CD14-positive monocyte (primary cell): ENCODE data around the gene MTUS2. TPM values are rescaled to one million over a fixed set of nuclear protein-coding genes. Genes with fewer than 3 reads are reported as not detected.
A peak's percentile ranks its signal among the peaks of the same experiment; 100 is the strongest.

ENCODE experiments used
- DNase-seq, 3 donors: peaks; one replicate each; pipeline ENCODE4 v3.0.0-alpha.2; 2011 to 2022
- H2AFZ ChIP-seq: 2 replicates; pipeline ENCODE4 v1.6.0; 2012; ENCODE audit warnings: mild to moderate bottlenecking, low read depth, low read length, inconsistent platforms; ENCODE audit not compliant: insufficient read depth, poor library complexity, severe bottlenecking
- H3K27ac ChIP-seq, 2 donors: 1 replicate in 1 of 2; 2 replicates in 1 of 2; pipeline ENCODE4 v1.5.1; 2012 to 2013; ENCODE audit warnings: low read length in 2 of 2, control low read depth in 1 of 2, inconsistent platforms in 1 of 2, low read depth in 1 of 2, mild to moderate bottlenecking in 1 of 2
- H3K27me3 ChIP-seq, 2 donors: one replicate each; pipeline versions ENCODE4 v1.6.0 to v1.6.1; 2011 to 2013; ENCODE audit warnings: low read length in 2 of 2; ENCODE audit not compliant: control insufficient read depth in 2 of 2, insufficient read depth in 2 of 2
- H3K36me3 ChIP-seq, 2 donors: replicated peaks in 1 of 2; 1 replicate in 1 of 2; 2 replicates in 1 of 2; pipeline versions ENCODE4 v1.5.1 to v1.6.1; 2012 to 2013; ENCODE audit warnings: low read length in 2 of 2, control low read depth in 1 of 2, inconsistent platforms in 1 of 2, mild to moderate bottlenecking in 1 of 2; ENCODE audit not compliant: insufficient read depth in 2 of 2, control insufficient read depth in 1 of 2
- H3K4me1 ChIP-seq, 2 donors: 1 replicate in 1 of 2; 2 replicates in 1 of 2; pipeline versions ENCODE4 v1.5.1 to v1.6.1; 2012 to 2013; ENCODE audit warnings: low read length in 2 of 2, control low read depth in 1 of 2, inconsistent platforms in 1 of 2, mild to moderate bottlenecking in 1 of 2, moderate library complexity in 1 of 2; ENCODE audit not compliant: insufficient read depth in 2 of 2, control insufficient read depth in 1 of 2
- H3K4me2 ChIP-seq: replicated peaks from 2 replicates; pipeline ENCODE3; 2012; ENCODE audit warnings: low read length, moderate library complexity, mild to moderate bottlenecking; ENCODE audit not compliant: poor library complexity, severe bottlenecking; ENCODE audit errors: extremely low read depth
- H3K4me3 ChIP-seq, 3 experiments: fragments of 200-600 bp in 1 of 3; sonication (generic) in 1 of 3; replicated peaks in 1 of 3; 1 replicate in 2 of 3; 2 replicates in 1 of 3; pipeline ENCODE4 v1.5.1; 2011 to 2013; ENCODE audit warnings: low read length in 3 of 3, mild to moderate bottlenecking in 3 of 3, control low read depth in 2 of 3, low read depth in 2 of 3, inconsistent platforms in 1 of 3, moderate library complexity in 1 of 3
- H3K79me2 ChIP-seq: 2 replicates; pipeline ENCODE4 v1.6.0; 2012; ENCODE audit warnings: mild to moderate bottlenecking, control low read depth, inconsistent platforms, low read length, moderate library complexity; ENCODE audit not compliant: insufficient read depth
- H3K9ac ChIP-seq: 2 replicates; pipeline ENCODE4 v1.6.0; 2017; ENCODE audit warnings: low read length, mild to moderate bottlenecking; ENCODE audit not compliant: insufficient read depth, poor library complexity, severe bottlenecking
- H3K9me3 ChIP-seq, 2 donors: replicated peaks in 1 of 2; 1 replicate in 1 of 2; 2 replicates in 1 of 2; pipeline versions ENCODE4 v1.5.1 to v1.6.1; 2012 to 2013; ENCODE audit warnings: low read length in 2 of 2, control low read depth in 1 of 2; ENCODE audit not compliant: control insufficient read depth in 1 of 2, insufficient read depth in 1 of 2
- H4K20me1 ChIP-seq: 2 replicates; pipeline ENCODE4 v1.6.0; 2012; ENCODE audit warnings: mild to moderate bottlenecking, low read length, control low read depth, moderate library complexity; ENCODE audit not compliant: insufficient read depth
- H3K27ac Mint-ChIP-seq, 7 donors: one replicate each; pipeline ENCODE4 v1.8.0; 2020; ENCODE audit warnings: mild to moderate bottlenecking in 7 of 7, mixed read lengths in 7 of 7, moderate library complexity in 6 of 7, inconsistent platforms in 2 of 7
- H3K27me3 Mint-ChIP-seq, 3 donors: one replicate each; pipeline ENCODE4 v1.8.0; 2021 to 2022; ENCODE audit warnings: low read depth in 3 of 3, mild to moderate bottlenecking in 3 of 3, mixed read lengths in 3 of 3, moderate library complexity in 3 of 3, inconsistent platforms in 1 of 3
- H3K36me3 Mint-ChIP-seq, 2 donors: one replicate each; pipeline ENCODE4 v1.8.0; 2020; ENCODE audit warnings: mixed read lengths in 2 of 2, inconsistent platforms in 1 of 2, mild to moderate bottlenecking in 1 of 2
- H3K4me1 Mint-ChIP-seq: one replicate; pipeline ENCODE4 v1.8.0; 2020; ENCODE audit warnings: mild to moderate bottlenecking, mixed read lengths
- H3K4me3 Mint-ChIP-seq, 2 donors: one replicate each; pipeline ENCODE4 v1.8.0; 2020; ENCODE audit warnings: mild to moderate bottlenecking in 2 of 2, mixed read lengths in 2 of 2, moderate library complexity in 1 of 2
- H3K9me3 Mint-ChIP-seq, 7 donors: one replicate each; pipeline ENCODE4 v1.8.0; 2020 to 2022; ENCODE audit warnings: mixed read lengths in 7 of 7, mild to moderate bottlenecking in 6 of 7, moderate library complexity in 6 of 7, inconsistent platforms in 2 of 7
- WGBS: methylation state at CpG from one replicate; pipeline ENCODE4 v1.1.5; 2013; ENCODE audit warnings: missing lambda C conversion rate; ENCODE audit not compliant: insufficient coverage; 5-methylcytosine and 5-hydroxymethylcytosine counted together
- intact Hi-C, 2 donors: fragments of 100-400 bp; cut with micrococcal nuclease; formaldehyde crosslinking; loops; one replicate each; pipeline versions ENCODE4 v1.15.0 to v1.15.1; 2023
- polyA plus RNA-seq, 3 donors: library from polyadenylated mRNA; depleted of rRNA in 1 of 3; unstranded in 2 of 3; stranded (reverse) in 1 of 3; fragments of 300-500 nt in 2 of 3; fragments of >200 nt in 1 of 3; fragmentation: Illumina TruSeq in 2 of 3; gene quantifications; 1 replicate in 2 of 3; 2 replicates in 1 of 3; pipeline ENCODE4 v1.2.3, GENCODE V29; 2012 to 2021
- TF ChIP-seq, protein P1 (sequence below): fragments of 200-600 bp; IDR thresholded peaks from one replicate; pipeline ENCODE4 v1.8.0; 2022; ENCODE audit warnings: antibody characterized with exemption, mild to moderate bottlenecking

MTUS2 gene
- polyA plus RNA-seq, 3 donors = 0.04 TPM; not detected in 2

DNA sequence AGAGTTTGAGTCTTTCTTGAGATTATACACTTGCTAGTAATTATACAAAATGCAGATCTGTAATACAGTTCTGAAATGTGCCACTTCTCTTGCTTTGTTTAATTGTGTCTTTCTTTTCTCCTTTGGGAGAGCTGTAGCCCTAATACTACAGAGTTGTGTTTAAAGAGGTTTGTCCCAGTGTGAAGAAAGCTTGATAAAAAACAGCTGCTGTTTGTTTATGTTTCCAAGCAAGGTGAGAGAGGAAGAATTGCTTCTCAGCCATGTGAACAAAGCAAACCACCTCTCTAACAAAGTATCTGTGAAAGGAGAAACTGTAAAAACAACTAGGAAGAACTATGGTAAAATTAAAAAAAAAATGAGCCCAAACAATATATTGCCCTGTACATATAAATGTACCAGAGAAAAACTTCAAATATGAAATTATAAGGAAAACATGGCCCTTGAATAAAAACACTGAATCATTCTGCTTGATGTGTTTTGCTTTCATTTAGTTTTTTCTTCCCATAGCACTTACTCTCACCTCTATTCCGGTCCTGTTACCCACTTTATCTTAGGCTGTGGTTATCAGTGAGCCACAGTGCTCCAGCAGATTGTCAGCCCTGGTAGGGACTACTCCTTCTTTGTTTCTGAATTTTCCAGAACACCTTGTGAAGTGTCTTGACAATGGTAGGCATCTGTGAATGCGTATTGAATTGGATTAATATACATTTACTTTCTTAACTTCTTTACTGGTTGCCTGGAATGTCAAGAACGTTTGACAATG, 257.1 kb downstream of the MTUS2 start:
- no peaks in the 10 kb centered on the region for H3K36me3 ChIP-seq
- H3K9me3 ChIP-seq = no peaks in the 10 kb centered on the region
- Mint-ChIP-seq H3K27ac (no peak overlapping the region), H3K9me3 (peaks cover 0 to 5% (median 2%) of the 10 kb centered on the region in 7 donors), H3K4me3 (no peak overlapping the region), H3K4me1 (peaks cover 2% of the 10 kb centered on the region), H3K36me3 (no peaks in the 10 kb centered on the region), H3K27me3 (peaks cover 0 to 5% (median 1%) of the 10 kb centered on the region in 3 donors)
- no peaks in the 10 kb centered on the region for H3K4me1 ChIP-seq
- no peak for DNase-seq
- H2AFZ ChIP-seq = no peak overlapping the region
- no peaks in the 10 kb centered on the region for H4K20me1 ChIP-seq
- no CpG with 5 or more reads among the region's 3 CpGs for WGBS
- TF ChIP-seq, protein P1, sequence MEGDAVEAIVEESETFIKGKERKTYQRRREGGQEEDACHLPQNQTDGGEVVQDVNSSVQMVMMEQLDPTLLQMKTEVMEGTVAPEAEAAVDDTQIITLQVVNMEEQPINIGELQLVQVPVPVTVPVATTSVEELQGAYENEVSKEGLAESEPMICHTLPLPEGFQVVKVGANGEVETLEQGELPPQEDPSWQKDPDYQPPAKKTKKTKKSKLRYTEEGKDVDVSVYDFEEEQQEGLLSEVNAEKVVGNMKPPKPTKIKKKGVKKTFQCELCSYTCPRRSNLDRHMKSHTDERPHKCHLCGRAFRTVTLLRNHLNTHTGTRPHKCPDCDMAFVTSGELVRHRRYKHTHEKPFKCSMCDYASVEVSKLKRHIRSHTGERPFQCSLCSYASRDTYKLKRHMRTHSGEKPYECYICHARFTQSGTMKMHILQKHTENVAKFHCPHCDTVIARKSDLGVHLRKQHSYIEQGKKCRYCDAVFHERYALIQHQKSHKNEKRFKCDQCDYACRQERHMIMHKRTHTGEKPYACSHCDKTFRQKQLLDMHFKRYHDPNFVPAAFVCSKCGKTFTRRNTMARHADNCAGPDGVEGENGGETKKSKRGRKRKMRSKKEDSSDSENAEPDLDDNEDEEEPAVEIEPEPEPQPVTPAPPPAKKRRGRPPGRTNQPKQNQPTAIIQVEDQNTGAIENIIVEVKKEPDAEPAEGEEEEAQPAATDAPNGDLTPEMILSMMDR = no peak
- H3K79me2 ChIP-seq = no peaks in the 10 kb centered on the region
- no peaks in the 10 kb centered on the region for H3K27me3 ChIP-seq
- H3K4me3 ChIP-seq = no peak overlapping the region
- no peak overlapping the region for H3K27ac ChIP-seq
- H3K4me2 ChIP-seq = no peak overlapping the region
- intact Hi-C loops = no loop called here
- H3K9ac ChIP-seq = no peak overlapping the region

DNA sequence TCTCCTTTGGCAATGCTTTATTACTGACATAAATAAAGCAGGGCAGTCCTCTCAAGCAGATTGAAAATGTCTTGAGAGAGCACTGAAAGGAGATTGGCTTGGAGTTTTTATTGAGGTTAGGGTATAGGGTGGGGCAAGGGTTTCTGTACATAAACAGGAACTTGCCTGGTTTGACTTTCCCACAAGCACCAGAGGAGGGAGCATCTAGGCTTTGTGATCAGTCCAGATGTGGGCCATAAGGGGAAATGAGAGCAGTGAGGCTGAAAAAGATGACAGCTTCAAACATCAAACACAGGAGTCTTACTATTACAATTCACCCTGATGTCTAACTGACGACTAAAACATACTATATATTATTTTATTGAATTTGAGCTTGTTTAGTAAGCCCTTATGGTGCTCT, 260.9 kb downstream of the MTUS2 start:
- no peak overlapping the region for H3K27ac ChIP-seq
- H3K79me2 ChIP-seq = no peaks in the 10 kb centered on the region
- no peaks in the 10 kb centered on the region for H3K27me3 ChIP-seq
- H4K20me1 ChIP-seq = no peaks in the 10 kb centered on the region
- peak in 1 of 3 donors; percentile 34 for DNase-seq
- H3K4me2 ChIP-seq = no peak overlapping the region
- no peaks in the 10 kb centered on the region for H3K9me3 ChIP-seq
- H3K27ac Mint-ChIP-seq = no peak overlapping the region
- no peak overlapping the region for H2AFZ ChIP-seq
- H3K27me3 Mint-ChIP-seq = peaks cover 0 to 3% (median 0%) of the 10 kb centered on the region in 3 donors
- H3K4me1 ChIP-seq = no peaks in the 10 kb centered on the region
- TF ChIP-seq, protein P1 = no peak
- intact Hi-C loops = no loop called here
- no CpG with 5 or more reads among the region's 1 CpG for WGBS
- peaks cover 2% of the 10 kb centered on the region for H3K4me1 Mint-ChIP-seq
- no peak overlapping the region for H3K4me3 Mint-ChIP-seq
- no peaks in the 10 kb centered on the region for H3K36me3 ChIP-seq
- no peak overlapping the region for H3K9ac ChIP-seq
- H3K4me3 ChIP-seq = no peak overlapping the region
- peaks cover 0 to 6% (median 2%) of the 10 kb centered on the region in 7 donors for H3K9me3 Mint-ChIP-seq
- H3K36me3 Mint-ChIP-seq = no peaks in the 10 kb centered on the region
